Heart left ventricle (tissue), 16 donors: Measurements from ENCODE around the gene SLC14A1. TPM values are rescaled to one million over a fixed set of nuclear protein-coding genes. Genes with fewer than 3 reads are reported as not detected.

ENCODE experiments used
- ATAC-seq, 4 donors: fragments of 200-7000 bp; cut with Tn5 transposase; one replicate each; pipeline ENCODE4 v1.9.1; 2020 to 2022; ENCODE audit warnings: moderate library complexity in 4 of 4, mild to moderate bottlenecking in 3 of 4, moderate number of reproducible peaks in 1 of 4
- DNase-seq, 5 donors: peaks; one replicate each; pipeline ENCODE4 v3.0.0-alpha.2; 2020
- H3K27ac ChIP-seq, 12 donors: fragments of 200-600 bp; sonication (generic) in 4 of 12; one replicate each; pipeline versions ENCODE4 v1.5.0 to v1.8.0; 2016 to 2022; ENCODE audit warnings: mild to moderate bottlenecking in 2 of 12
- H3K27me3 ChIP-seq, 9 donors: fragments of 200-600 bp; sonication (generic) in 2 of 9; one replicate each; pipeline versions ENCODE4 v1.5.1 to v1.8.0; 2016 to 2022; ENCODE audit warnings: mild to moderate bottlenecking in 3 of 9
- H3K36me3 ChIP-seq, 9 donors: fragments of 200-600 bp; sonication (generic) in 2 of 9; one replicate each; pipeline versions ENCODE4 v1.5.0 to v1.8.0; 2018 to 2022; ENCODE audit warnings: mild to moderate bottlenecking in 2 of 9
- H3K4me1 ChIP-seq, 12 donors: fragments of 200-600 bp; sonication (generic) in 4 of 12; one replicate each; pipeline versions ENCODE4 v1.5.0 to v1.8.0; 2016 to 2022; ENCODE audit warnings: mild to moderate bottlenecking in 3 of 12
- H3K4me3 ChIP-seq, 12 donors: fragments of 200-600 bp; sonication (generic) in 4 of 12; one replicate each; pipeline versions ENCODE4 v1.5.0 to v1.8.0; 2017 to 2022; ENCODE audit warnings: mild to moderate bottlenecking in 9 of 12, moderate library complexity in 4 of 12
- H3K9me3 ChIP-seq, 12 donors: fragments of 200-600 bp; sonication (generic) in 4 of 12; one replicate each; pipeline versions ENCODE4 v1.5.0 to v1.8.0; 2016 to 2022; ENCODE audit warnings: mild to moderate bottlenecking in 1 of 12
- CTCF ChIP-seq, 12 donors: fragments of 200-600 bp; sonication (generic) in 4 of 12; IDR thresholded peaks; one replicate each; pipeline versions ENCODE4 v1.5.0 to v1.8.0; 2018 to 2022; ENCODE audit warnings: antibody characterized with exemption in 12 of 12, mild to moderate bottlenecking in 5 of 12
- POLR2A ChIP-seq, 2 donors: fragments of 450-650 bp; IDR thresholded peaks; one replicate each; pipeline ENCODE4 v1.6.1; 2017; ENCODE audit warnings: antibody characterized with exemption in 2 of 2, mild to moderate bottlenecking in 2 of 2, moderate library complexity in 2 of 2
- WGBS, 4 donors: extraction: QIAGEN DNeasy Blood & Tissue Kit in 2 of 4; methylation state at CpG; one replicate each; pipeline versions ENCODE4 v1.1.5 to v1.1.7; 2013 to 2018; 5-methylcytosine and 5-hydroxymethylcytosine counted together
- intact Hi-C, 10 donors: fragments of 100-400 bp; cut with DNase I; formaldehyde crosslinking; loops; one replicate each; pipeline versions ENCODE4 v1.11.1 to v1.14.2; 2022
- polyA plus RNA-seq, 2 donors: library from polyadenylated mRNA; stranded (reverse); fragments of 200-250 nt; gene quantifications; one replicate each; pipeline ENCODE4 v1.2.3, GENCODE V29; 2013
- total RNA-seq, 9 donors: library from RNA; depleted of rRNA in 2 of 9; stranded (reverse); fragments of >200 nt in 2 of 9; fragmentation: NEBNext Ultra II Directional in 3 of 9; extraction: Animal tissue kit (Norgen Biotek cat#: 25700) in 3 of 9; gene quantifications; one replicate each; pipeline versions ENCODE4 v1.1.0 to v1.2.4, GENCODE V29; 2016 to 2023
- donor health status: ischemic (EF 13 %, LVEDD 7.1; RV severe dilation, severe dysfunction).
- donor health status: healthy with polysubstance abuse.
- donor health status: DM: no; HTN: yes; CAD: no.
- donor health status: DM: no; HTN: no; CAD: no.
- donor health status: ischemic (EF 25% LVEDD 6.9; RV normal size, moderate dysfunction).
- donor health status: ischemic (EF 25% LVEDD 5.7; RV mildly dilated, moderate dysfunction).
- donor health status: healthy.
- donor health status: DM: yes; HTN: yes; CAD: no.
- donor health status: ischemic (EF 35%, LVEDD 5.7; RV mildly dilated, moderate dysfunction).
- donor health status: nonischemic (EF 11% LVEDD 7.7; RV severe dilation, severe dysfunction).
- donor health status: DM: yes; HTN: yes; CAD: no.
- donor health status: PGD.
- donor health status: ischemic (EF 29% LVEDD 5.4; RV normal size, mild dysfunction).
- donor health status: nonischemic (EF 23%, LVEDD 6.1; RV moderate dilation, normal function).

The SLC14A1 gene
- total and polyA plus RNA-seq, 11 donors = 7.1 to 50.1 (median 17.1) TPM

GRCh38 chr18:45686891-45687611, 36.9 kb upstream of the SLC14A1 start:
- TF ChIP-seq POLR2A (IDR thresholded peaks at IDR 0.05) (no peak), CTCF (IDR thresholded peaks at IDR 0.05) (no peak)
- ATAC-seq = peak in 3 of 4 donors; percentile 18 to 51 (median 40)
- intact Hi-C loops = loop anchor here in 3 of 10 donors (5.0 to 10.0 kb wide), 4 partner anchors 148 to 378 kb away; no protein-coding TSS in a partner anchor
- Histone ChIP-seq H3K4me3 (no peak overlapping the region), H3K27ac (peak overlapping the region in 1 of 12 donors; percentile 5), H3K9me3 (no peaks in the 10 kb centered on the region), H3K36me3 (no peaks in the 10 kb centered on the region), H3K27me3 (peaks cover 0 to 6% (median 0%) of the 10 kb centered on the region in 9 donors), H3K4me1 (peaks cover 0 to 34% (median 0%) of the 10 kb centered on the region in 12 donors)
- WGBS, 4 donors = 65 to 78% (median 74%) methylated on average over 7 of the region's 7 CpGs
- DNase-seq = no peak

DNA sequence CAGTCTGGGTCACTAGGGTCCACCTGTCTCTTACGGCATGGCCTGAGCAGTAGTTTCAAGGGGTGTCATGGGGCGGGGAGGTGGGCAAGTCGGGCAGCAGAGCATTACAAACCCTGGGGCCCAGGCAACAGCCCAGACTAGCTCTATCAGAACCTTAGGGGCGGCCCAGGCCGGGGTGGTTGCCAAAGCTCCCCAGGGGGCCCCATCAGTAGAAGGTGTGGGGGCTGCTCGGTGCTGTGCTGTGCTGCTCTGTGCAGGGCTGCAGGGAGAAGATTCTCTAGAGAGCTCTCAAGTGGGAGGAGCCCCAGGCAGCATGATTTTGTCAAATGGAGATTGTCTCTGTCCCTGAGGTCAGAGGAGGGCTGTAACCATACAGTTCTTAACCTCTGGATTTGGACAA, 36.4 kb upstream of the SLC14A1 start:
- no peak for TF ChIP-seq CTCF (IDR thresholded peaks at IDR 0.05)
- TF ChIP-seq POLR2A (IDR thresholded peaks at IDR 0.05) = no peak
- Histone ChIP-seq H3K27me3 (peaks cover 0 to 6% (median 0%) of the 10 kb centered on the region in 9 donors), H3K9me3 (no peaks in the 10 kb centered on the region), H3K4me3 (no peak overlapping the region), H3K36me3 (no peaks in the 10 kb centered on the region), H3K4me1 (peaks cover 0 to 34% (median 0%) of the 10 kb centered on the region in 12 donors), H3K27ac (peak overlapping the region in 1 of 12 donors; percentile 2)
- ATAC-seq (no peak), DNase-seq (no peak)
- 57 to 73% (median 65%) methylated on average over 5 to 6 of the region's 6 CpGs for WGBS, 4 donors
- intact Hi-C loops = loop anchor here in 3 of 10 donors (5.0 to 10.0 kb wide), 4 partner anchors 147 to 377 kb away; no protein-coding TSS in a partner anchor

- 75 to 80% (median 79%) methylated on average over 4 of the region's 4 CpGs for WGBS, 4 donors
- no peak for DNase-seq
These were observed 35.9 kb upstream of the SLC14A1 start for GRCh38 chr18:45688113-45688512.

More at GRCh38 chr18:45688113-45688512, 35.9 kb upstream of the SLC14A1 start:
- Histone ChIP-seq H3K4me1 (peaks cover 0 to 33% (median 0%) of the 10 kb centered on the region in 12 donors), H3K9me3 (no peaks in the 10 kb centered on the region), H3K4me3 (no peak overlapping the region), H3K27me3 (peaks cover 0 to 6% (median 0%) of the 10 kb centered on the region in 9 donors), H3K27ac (peak overlapping the region in 1 of 12 donors; percentile 2), H3K36me3 (no peaks in the 10 kb centered on the region)
- TF ChIP-seq POLR2A (IDR thresholded peaks at IDR 0.05) = no peak
- TF ChIP-seq CTCF (IDR thresholded peaks at IDR 0.05) = no peak
- intact Hi-C loops = loop anchor here in 3 of 10 donors (5.0 to 10.0 kb wide), 4 partner anchors 147 to 377 kb away; no protein-coding TSS in a partner anchor
- ATAC-seq = no peak
